ENCODE results near the gene RBFOX1.

Gene RBFOX1

DNA sequence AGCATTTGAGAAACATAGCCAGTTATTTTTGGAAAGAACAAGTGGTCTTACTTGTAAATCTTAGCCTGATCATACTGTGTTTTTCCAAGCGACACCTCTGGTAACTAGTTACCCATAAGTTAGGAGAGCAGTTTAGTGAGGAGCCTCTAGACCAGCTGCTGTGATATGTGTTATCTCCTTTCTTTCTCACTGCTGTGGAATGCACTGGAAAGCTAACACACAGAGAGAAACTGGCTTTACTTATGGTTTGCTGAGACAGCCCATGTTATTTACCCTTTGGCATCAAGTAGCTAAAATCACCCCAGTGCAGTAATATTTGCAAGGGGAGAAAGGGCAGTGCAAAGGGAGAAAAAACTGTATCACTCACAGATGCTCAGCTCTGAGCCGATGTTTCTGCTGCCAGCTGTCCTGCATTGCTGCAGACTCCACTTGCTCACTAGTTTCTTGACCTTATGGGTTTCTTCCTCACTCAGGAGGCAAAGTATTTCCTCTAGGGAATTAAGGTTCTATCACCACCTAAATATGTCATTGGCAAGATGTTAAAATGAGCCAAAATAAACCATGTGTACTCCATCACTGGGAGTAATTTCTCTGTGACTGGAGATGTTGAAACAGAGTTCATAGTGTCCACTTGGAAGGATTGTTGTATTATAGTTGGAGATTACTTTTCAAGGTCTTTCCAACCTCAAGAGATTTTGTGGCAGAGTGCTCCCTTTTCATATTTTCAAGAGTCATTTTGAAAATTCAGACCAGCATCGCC, 2.3 kb downstream of the RBFOX1 start:
- DNase-seq, result no peak

DNA sequence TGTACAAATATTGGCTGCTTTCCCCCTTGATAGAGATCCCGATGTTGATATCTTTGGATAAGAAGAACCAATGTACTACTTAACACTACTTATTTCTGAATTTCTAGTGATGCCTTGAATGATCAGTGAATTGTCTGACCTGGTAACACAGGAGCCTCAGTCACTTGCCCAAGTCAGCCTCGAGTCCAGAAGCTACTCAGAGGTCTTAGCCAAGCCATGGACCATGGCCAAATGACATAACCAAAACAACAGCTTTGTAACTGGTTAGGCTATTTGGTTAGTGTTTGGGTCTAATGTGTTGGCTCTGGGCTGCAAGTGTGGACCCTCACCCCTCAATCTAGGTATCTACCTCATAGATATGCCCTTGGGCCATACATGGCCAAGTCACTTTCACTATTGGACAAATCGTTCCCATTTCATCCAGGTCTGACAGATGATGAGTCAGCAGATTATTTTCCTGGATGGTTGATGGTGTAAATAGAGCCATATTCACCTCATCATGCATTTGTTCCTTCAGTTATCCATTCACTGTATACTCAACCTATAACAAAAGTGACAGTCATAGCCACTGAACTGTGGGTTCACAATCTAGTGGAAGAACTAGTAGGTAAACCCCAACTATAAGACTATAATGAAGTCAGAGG, 3.5 kb downstream of the RBFOX1 start:
- DNase-seq, result no peak

DNA sequence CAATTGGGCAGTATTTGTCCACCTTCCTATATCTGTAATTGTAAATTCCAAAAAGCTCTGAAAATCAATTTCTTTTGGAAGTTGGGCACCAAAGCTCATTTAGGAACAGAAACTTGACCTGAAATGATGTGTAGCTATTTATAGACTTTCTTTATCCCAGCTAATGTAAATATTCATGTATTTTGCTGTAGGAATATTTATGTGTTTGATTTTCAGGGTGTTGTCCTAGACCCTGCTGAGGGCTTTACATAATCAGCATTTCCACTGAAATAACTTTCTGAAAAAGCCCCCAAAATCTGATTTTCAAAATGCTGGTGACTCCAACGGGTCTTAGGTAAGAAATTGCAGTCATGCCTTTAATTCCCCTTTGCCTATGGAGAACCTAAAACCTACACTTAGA, 4.1 kb downstream of the RBFOX1 start:
- DNase-seq, result no peak

DNA sequence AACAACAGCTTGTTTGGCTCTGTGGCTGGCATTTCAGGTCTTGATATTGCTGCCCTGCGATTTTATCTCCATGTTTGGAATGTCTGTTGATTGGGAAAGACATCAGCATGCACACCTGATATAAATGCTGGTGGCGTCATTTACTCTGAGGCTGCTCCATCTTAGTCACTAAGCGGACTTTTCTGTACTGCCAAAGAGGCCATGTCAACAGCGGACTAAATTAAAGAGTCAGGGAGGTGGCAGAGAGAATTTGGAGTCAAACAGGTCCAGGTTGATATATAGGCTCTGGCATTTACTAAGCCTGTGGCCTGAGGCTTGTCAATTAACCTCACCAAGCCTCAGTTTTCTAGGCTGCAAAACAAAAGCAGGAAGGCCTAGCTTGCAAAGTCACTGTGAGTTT, 6.2 kb downstream of the RBFOX1 start:
- DNase-seq, result no peak

DNA sequence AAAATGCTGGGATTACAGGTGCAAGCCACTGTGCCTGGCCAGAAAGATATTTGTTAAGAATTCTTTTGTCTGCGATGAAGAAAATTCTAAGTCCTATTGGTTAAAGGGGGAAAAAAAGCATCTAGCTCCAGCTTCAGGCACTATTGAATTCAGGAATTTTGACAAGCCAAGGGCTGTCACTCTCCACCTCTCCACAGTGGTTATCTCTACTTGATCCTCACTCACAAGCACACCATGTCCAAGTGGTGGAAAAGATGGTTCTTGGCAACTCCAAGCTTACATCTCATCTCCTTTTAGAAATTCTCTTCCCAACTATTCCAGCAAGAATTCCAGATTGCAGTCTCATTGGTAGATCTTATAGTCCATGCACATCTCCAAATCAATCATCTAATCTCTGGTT, 7.1 kb downstream of the RBFOX1 start:
- no peak for DNase-seq

DNA sequence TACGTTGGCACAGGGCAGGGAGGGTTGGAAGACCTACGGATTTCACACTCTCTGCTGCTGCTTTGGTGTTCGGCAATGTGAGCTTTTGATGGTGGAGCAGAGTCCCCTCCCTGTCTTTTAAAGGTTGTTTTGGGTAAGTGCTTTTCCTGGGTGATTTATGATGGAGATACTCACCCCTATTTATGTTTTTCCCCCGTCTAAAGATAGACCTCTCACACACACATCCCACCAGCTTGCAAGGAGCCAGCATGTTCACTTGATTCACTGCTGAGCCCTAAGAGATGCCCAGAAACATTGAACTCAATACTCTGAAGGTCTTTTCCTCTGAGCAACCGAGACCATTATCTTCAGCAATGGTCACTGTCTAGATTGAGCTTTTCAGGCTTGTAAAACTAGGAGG, 8.3 kb downstream of the RBFOX1 start:
- no peak for DNase-seq

DNA sequence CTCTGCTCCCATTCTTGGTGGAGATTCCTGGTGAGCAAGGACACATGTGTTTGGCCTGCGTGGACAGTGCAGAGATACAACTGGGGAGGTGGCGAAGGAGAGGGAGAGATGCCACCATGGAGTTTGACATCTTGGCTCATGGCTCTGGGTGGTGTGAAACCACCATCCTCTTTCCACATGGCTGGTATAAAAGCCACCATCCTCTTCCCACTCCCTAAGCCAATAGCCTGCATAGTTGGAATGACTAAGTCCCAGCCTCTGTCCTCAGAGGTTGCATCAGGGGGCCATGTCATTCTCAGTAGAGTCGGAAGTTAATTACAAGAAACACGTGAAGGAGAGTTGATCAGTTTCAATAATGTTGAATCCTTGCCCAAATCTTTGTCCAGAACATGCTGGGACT, 10.0 kb downstream of the RBFOX1 start:
- DNase-seq, result no peak

DNA sequence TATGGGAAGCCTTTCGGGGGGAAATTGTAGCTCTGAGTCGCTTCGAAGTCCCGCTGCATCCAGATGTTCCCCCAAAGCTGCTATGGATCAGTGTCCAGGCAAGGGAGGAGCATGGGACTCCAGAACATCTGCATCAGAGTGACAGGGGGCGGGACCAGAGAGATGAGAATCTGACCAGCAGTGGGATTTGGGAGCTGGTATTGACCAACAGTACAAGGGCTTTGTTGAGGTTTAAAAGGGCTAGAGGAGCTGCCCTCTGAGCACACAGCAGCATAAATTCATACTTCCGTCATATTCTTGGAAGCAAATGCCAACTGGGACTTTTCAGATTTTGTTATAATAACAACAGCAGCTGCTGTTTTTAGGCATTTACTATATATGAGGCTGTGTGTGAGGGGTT, 10.6 kb downstream of the RBFOX1 start:
- DNase-seq, result no peak

DNA sequence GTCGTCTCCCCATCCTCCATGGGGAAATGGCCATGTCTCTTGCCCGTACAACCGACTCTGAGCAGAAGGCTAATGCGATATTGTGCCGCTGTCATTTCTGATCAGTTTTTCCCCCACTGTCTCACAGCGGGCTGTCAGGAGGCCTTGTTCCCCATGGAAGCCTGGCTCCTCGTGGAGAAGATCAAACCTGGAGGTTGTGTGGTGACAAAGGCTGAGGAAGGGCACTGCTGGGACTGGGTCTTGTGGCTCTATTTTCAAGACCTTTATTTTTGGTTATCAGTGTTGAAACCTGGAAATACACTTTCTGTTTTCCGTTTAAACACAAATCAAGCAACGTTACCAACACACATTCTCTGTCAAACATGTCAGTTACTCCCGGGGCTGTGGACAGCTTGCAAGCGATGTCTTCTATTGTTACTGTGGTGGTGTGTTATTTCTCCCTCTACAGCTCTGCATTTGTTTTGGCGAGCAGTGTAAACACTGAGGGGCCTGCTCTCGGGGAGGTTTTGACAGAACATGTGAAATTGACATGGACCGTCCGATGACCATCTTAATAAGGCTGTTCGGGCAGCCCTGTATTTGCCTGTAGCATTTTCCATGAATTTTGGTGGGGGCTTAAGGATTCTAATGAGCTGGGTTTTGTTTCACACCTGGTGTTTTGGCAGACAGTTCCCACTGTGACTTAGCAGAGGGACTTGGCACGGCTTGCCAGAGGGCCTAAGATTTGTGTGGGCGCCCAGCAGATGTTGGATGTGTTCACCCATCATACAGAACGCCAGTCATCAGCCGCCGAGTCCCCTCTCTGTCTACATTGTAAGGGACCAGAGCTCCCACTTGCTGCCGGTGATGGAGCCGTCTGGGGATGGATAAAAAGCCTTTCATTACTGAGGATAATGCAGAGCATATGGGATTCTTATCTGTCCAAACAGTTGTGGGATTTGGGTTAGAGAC, 12.5 kb downstream of the RBFOX1 start:
- DNase-seq, result peak in 2 of 58 donors; percentile 2

DNA sequence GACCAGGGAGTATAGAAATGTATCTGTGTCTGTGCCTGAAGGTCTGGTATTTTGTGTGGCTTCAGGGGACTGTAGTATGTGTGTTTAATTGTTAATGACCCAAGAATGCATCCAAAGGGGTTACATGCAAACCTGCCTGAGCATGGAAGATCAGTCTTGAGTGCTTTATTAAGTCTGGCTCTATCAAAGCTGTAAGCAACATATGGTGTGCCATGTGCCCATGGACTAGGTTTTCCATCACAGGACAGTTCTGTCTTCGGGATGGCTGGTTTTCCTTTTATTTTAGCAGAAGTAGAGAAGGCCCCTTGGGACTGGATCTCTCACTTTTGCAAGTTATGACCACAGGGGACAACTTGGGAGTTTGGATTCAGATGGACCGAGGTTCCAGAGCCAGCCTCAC, 18.2 kb downstream of the RBFOX1 start:
- no peak for DNase-seq

DNA sequence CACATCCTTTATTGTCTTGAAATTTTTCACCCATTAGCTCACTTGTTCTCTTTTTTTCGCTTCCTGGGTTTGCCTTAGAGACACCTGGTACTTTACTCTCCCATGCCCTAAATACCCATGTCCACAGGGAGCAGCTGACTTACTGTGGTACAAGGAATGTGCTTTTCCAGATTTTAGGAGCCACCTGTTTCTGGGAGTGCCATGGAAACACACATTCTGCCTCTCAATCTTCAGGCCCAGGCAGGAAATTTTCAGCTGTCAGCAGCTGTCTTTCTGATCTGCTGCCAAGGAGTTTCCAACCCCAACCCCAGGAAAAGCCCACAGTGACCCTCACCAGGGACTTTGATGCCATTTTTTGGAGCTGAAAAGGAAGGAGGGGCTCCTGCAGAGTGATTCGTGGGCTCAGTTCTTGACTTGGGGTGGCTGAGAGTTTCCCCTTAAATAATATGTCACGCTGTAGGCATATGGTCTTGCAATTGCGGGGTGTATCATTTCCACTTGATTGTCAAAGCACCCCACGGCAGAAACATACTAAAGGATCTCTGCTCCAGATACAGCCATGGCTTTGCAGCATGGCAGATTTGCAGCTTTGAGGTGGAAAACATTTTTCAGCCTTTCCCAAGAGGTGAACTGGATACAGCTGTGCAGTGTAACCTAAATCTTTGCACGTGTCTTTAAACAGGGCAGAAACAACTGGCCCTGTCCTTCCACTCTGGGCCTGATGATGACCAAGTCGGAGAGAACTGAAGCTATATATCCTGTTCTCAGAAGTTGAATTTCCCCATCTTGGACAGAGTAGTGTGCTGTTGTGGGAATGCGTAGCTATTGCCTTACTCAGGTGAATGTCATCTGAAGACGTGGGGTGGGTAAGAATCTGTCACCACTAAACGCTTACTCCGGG, 19.2 kb downstream of the RBFOX1 start:
- DNase-seq, result no peak

DNA sequence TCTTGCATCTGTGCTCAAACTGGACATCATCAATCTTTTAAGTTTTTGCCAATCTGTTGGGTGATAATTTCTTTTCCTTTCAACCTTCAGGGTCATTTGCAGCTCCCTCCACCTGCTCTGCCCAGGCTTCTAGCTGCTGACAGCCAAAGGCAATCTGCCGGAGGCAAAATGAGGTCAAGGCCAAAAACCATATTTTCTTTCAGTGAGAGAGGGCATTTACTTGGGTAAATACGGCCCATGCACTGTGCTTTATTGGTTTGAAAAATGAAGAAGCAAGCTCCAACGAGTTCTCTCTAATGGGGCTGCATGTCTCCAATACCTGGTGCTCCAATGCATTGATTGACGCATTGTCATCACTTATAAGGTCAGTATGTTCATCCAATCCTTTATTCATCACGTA, 23.1 kb downstream of the RBFOX1 start:
- no peak for DNase-seq

DNA sequence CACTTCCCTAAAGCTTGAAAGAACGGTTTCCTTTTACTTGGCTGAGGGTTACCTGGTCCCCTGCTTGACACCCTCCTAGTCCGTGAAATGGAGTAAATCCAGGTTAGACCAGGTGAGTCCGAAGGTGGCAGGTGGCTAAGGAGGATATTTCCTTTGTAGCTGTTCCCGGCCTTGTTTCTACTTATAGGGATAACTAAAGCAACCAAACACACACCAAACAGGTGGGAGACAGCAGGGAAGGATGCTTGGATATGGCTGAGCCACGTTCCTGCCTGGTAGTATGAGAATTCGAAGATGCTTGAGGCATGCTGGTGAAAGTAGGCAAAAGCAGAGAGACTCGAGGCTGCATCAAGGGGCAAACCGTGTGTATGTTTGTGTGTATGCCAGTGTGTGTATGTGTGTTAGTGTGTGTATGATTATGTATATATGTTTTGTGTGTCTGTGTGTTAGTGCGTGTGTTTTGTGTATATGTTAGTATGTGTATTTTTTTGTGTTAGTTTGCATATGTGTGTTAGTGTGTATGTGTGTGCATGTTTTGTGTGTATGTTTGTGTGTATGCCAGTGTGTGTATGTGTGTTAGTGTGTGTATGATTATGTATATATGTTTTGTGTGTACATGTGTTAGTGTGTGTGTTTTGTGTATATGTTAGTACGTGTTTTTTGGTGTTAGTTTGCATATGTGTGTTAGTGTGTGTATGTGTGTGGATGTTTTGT, 28.9 kb downstream of the RBFOX1 start:
- DNase-seq, result no peak

DNA sequence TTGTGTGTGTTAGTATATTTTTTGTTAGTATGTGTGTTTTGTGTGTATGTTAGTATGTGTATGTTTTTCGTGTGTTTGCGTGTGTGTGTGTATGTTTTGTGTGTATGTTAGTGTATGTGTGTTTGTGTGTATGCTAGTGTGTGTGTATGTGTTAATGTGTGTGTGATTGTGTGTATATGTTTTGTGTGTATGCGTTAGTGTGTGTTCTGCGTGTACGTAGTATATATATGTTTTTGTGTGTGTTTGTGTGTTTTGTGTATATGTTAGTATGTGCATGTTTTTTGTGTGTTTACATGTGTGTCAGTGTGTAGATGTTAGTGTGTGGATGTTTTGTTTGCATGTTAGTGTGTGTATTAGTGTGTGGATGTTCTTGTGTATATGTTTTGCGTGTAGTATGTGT, 29.6 kb downstream of the RBFOX1 start:
- DNase-seq, result no peak

DNA sequence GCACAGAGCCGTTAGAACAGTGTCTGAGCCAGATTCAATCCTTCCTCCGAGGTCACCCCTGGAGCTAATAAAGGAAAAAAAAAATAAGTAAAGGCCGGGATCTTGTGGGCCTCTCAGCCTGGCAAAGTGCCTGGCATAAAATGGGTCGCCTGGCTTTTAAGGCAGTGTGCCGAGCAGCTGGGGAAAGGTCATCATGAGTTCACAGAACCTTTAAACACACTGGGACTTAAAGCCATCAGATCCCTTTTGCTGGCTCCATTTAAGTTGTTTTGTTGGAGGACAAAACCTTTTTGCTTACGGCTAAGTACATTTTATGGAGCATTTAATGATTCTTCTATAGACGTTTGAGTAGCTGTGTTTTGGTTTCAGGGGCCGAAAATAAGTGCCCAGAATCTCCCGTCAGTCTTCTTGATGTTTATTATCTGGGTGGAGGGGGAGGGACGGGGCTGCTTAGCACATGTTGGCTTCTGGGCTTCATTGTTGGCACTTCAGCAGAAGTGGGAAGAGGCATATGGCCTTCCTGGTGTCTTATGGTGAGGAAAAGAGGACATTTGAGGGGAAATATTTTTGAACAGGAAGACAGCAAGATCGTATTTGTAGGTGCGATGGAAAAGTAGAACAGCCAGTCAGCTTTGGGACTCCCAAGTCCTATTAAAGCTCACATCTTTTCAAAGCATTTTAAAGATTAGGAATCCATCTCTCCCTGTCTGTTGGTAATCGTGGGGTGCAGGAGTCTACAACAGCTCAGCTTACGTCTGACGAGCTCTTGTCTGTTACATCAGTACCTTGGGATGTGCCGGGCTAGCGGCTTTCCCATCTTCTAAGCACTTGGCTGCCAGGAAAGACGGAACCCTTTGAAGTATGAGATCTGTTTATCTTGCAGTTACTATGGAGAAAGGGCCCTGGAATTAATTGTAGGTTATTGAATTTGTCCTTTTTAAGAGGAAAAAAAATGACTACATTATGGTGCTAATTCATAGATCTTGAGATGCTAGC, 31.1 kb downstream of the RBFOX1 start:
- DNase-seq, result peak in 1 of 58 donors; percentile 0

DNA sequence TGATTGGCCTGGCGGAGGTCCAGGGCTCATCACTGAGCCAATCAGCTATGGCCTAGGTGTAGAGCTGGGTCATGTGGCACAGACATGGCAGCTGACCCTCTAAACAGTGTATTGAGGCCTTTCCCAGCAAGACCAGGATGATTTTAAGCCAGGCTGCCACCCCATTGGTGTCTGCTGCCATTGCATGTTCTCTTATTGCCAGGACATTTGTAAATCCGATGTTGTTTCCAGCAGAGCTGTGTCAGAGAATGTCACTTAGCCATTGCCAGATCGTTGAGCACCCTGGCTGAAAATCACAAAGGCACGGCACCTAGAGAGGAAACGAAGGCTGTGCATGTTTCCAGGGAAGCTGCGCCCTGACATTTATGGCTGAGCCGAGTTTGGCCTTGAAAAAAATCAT, 33.4 kb downstream of the RBFOX1 start:
- peak in 1 of 58 donors; percentile 6 for DNase-seq

DNA sequence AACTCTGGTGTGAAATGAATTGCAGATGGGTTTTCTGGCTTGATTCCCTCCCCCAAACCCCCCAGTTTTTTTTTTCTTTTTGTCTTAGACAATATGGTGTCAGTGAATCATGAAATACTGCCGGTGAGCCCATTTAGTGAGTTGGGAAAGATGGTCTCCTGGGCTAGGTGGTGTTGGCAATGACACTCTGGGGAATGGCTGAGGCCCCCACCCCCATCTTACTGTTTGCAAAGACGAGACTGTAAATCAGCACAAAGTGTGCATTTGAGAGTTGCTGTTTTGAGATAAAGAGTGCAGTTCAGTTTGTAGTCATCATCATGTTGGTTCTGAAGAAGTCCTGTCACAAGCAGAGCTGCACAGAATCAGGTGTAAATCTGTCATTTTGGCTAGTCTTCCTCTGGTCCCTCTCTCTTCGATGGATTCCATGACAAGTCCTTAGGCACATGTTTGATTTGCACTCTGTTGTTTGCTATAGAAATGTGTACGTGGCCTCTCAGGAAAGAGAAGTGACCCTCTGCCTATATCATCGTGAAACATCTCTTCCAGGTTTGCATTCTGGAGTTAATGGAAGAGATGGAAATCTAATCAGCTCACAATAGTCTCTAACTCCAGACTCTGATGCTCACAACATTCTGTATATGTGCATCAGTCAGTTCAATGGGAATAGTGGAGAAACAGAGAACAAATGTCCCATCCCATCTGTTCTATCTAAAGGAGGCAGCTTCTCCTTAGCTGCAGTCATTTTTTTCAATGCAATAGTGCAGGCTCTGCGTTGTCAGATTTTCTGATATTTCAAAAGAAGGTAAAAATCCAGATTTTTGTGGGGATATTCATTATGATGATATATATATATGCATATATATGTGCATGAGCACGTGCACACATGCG, 34.6 kb downstream of the RBFOX1 start:
- DNase-seq, result no peak

DNA sequence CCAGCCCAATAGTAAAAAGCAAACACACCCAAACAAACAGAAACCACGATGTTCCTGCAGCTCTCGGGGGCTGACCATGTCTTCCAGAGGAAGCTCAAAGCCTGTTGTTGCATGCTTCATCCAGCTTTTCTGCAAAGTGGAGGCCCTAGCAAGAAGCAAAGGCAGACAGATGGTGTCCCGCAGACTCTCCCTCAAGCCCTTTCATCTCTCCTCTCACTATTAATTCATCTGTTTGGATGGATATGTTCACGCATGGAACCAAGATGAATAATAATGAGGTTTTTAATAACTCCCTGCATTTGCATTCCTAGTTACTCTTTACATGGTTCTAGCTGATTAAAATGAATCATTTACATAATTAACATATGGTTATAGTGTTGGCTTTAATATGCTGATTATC, 36.6 kb downstream of the RBFOX1 start:
- no peak for DNase-seq
